Panc1 (cell line): ENCODE data around the gene PTGIS. TPM values are rescaled to one million over a fixed set of nuclear protein-coding genes. Genes with fewer than 3 reads are reported as not detected.

Experiments
- ATAC-seq: fragments of 200-7000 bp; cut with Tn5 transposase; 2 replicates; pipeline ENCODE4 v1.9.1; 2020; ENCODE audit warnings: mild to moderate bottlenecking, moderate library complexity
- BruUV-seq: library from RNA; stranded (reverse); fragments of 400-500 nt; replicated peaks from 2 replicates; lab custom pipeline; 2021; lab: Mats Ljungman, UMichigan
- CTCF ChIA-PET: fragments of 300-600 bp; sonication (Branson Sonifier 250); formaldehyde crosslinking; loops from one replicate; lab custom pipeline; 2022; ENCODE audit warnings: antibody characterized with exemption; lab: Charles Lee
- POLR2A ChIA-PET: fragments of 300-600 bp; sonication (Branson Sonifier 250); formaldehyde crosslinking; loops from one replicate; lab custom pipeline; 2022; ENCODE audit warnings: antibody characterized with exemption; lab: Charles Lee
- DNase-seq: peaks from one replicate; pipeline ENCODE4 v3.0.0-alpha.2; 2010; ENCODE audit warnings: low read depth, low spot score
- H3K27ac ChIP-seq: 2 replicates; pipeline ENCODE4 v1.5.1; 2011; ENCODE audit warnings: mild to moderate bottlenecking, low read length, inconsistent platforms
- H3K27me3 ChIP-seq: fragments of 200-500 bp; sonication (Bioruptor generic); 2 replicates; pipeline ENCODE4 v1.6.0; 2014; ENCODE audit warnings: low read length, inconsistent platforms; ENCODE audit not compliant: control insufficient read depth, insufficient read depth
- H3K36me3 ChIP-seq: fragments of 200-500 bp; sonication (Bioruptor generic); 2 replicates; pipeline ENCODE4 v1.5.1; 2014; ENCODE audit warnings: inconsistent platforms, mild to moderate bottlenecking, low read length, moderate library complexity; ENCODE audit not compliant: control insufficient read depth, insufficient read depth
- H3K4me1 ChIP-seq: 2 replicates; pipeline ENCODE4 v1.5.1; 2011; ENCODE audit warnings: inconsistent platforms, mild to moderate bottlenecking, low read length, moderate library complexity; ENCODE audit not compliant: control insufficient read depth, insufficient read depth
- H3K4me3 ChIP-seq, 2 experiments: 2 replicates each; pipeline ENCODE4 v1.5.1; 2011 to 2012; ENCODE audit warnings: low read depth in 2 of 2, low read length in 2 of 2, mild to moderate bottlenecking in 2 of 2, inconsistent platforms in 1 of 2, moderate library complexity in 1 of 2
- H3K9me3 ChIP-seq: fragments of 200-500 bp; sonication (Bioruptor generic); 2 replicates; pipeline ENCODE4 v1.5.1; 2014; ENCODE audit warnings: low read depth, mild to moderate bottlenecking, inconsistent platforms, low read length, moderate library complexity; ENCODE audit not compliant: control insufficient read depth, insufficient read depth
- CTCF ChIP-seq: fragments of 450-650 bp; IDR thresholded peaks from 2 replicates; pipeline ENCODE4 v1.5.1; 2017; ENCODE audit warnings: mild to moderate bottlenecking
- POLR2AphosphoS5 ChIP-seq: IDR thresholded peaks from 2 replicates; pipeline ENCODE4 v1.6.1; 2012; ENCODE audit warnings: mild to moderate bottlenecking, low read depth, low read length, moderate library complexity
- REST ChIP-seq, 2 experiments: IDR thresholded peaks; 2 replicates each; pipeline ENCODE4 v1.6.1; 2011 to 2012; ENCODE audit warnings: low read depth in 2 of 2, control low read depth in 1 of 2, low read length in 1 of 2, mild to moderate bottlenecking in 1 of 2, moderate library complexity in 1 of 2; ENCODE audit not compliant: insufficient read depth in 1 of 2
- SIN3A ChIP-seq: IDR thresholded peaks from 2 replicates; pipeline ENCODE4 v1.6.1; 2012; ENCODE audit warnings: low read depth, mild to moderate bottlenecking, low read length, moderate library complexity, borderline replicate concordance; ENCODE audit not compliant: insufficient read depth
- TCF7L2 ChIP-seq: IDR thresholded peaks from 2 replicates; pipeline ENCODE4 v1.6.1; 2011; ENCODE audit warnings: mild to moderate bottlenecking, low read depth, low read length, inconsistent platforms
- in situ Hi-C: cut with HindIII; loops from 2 replicates; pipeline ENCODE4 v1.10.0; 2016; ENCODE audit warnings: low sequenced_read_pairs, low pct_unique_long_range_greater_than_20kb
- intact Hi-C: fragments of 100-400 bp; cut with micrococcal nuclease; formaldehyde crosslinking; loops from one replicate; pipeline ENCODE4 v1.10.0; 2022; ENCODE audit not compliant: unreplicated experiment
- total RNA-seq: library from RNA; stranded (reverse); gene quantifications from one replicate; pipeline ENCODE4 v1.2.1, GENCODE V29; 2021; ENCODE audit not compliant: unreplicated experiment

PTGIS gene
- total RNA-seq, 1 experiment from 2014 or later: 4.4 TPM

- BruUV-seq: no TSS peak
- TF ChIP-seq POLR2AphosphoS5: no peak
- TF ChIP-seq TCF7L2: no peak
- TF ChIP-seq CTCF: no peak
- no peak for TF ChIP-seq REST (IDR thresholded peaks at IDR 0.05; ENCODE audit: insufficient read depth in 1 of 2, low read depth in 2 of 2, low read length in 1 of 2)
- no peak for TF ChIP-seq SIN3A
- DNase-seq (no peak), ATAC-seq (no peak)
- Histone ChIP-seq H3K9me3 (no peaks in the 10 kb centered on the region), H3K4me1 (peaks cover 18% of the 10 kb centered on the region), H3K27ac (no peak overlapping the region), H3K27me3 (peaks cover 3% of the 10 kb centered on the region; the same call in 1 of the 2 replicates), H3K36me3 (no peaks in the 10 kb centered on the region), H3K4me3 (no peak overlapping the region)
- CTCF ChIA-PET: no interaction called here
- intact Hi-C loops: no loop called here
- in situ Hi-C loops: no loop called here
- POLR2A ChIA-PET: no interaction called here
These were observed 8.4 kb downstream of the PTGIS start for GRCh38 chr20:49559411-49560081.

DNA sequence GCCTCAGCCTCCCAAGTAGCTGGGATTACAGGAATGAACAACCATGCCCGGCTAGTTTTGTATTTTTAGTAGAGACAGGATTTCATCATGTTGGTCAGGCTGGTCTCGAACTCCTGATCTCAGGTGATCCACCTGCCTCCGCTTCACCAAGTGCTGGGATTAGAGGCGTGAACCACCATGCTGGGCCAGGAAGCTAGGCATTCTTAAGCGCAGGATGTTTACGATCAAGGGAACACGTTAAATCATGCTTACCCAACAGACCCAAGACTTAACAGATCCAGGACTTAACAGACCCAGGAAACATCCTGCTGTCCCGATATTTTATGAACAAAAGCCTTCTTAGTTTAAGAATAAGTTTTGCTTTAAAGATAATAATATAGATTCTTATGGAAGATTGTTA lies 9.1 kb downstream of the PTGIS start:
- in situ Hi-C loops: no loop called here
- Histone ChIP-seq H3K27me3 (peaks cover 3% of the 10 kb centered on the region; the same call in 1 of the 2 replicates), H3K27ac (no peak overlapping the region), H3K9me3 (no peaks in the 10 kb centered on the region), H3K36me3 (no peaks in the 10 kb centered on the region), H3K4me1 (peaks cover 18% of the 10 kb centered on the region), H3K4me3 (no peak overlapping the region)
- DNase-seq: no peak
- ChIA-PET CTCF (no interaction called here), POLR2A (no interaction called here)
- ATAC-seq: no peak
- BruUV-seq: no TSS peak
- intact Hi-C loops: no loop called here
- no peak for TF ChIP-seq TCF7L2

GRCh38 chr20:49557449-49557848 lies 10.5 kb downstream of the PTGIS start:
- H3K27ac ChIP-seq: no peak overlapping the region; the same call in 1 of the 2 replicates
- H3K4me3 ChIP-seq: no peak overlapping the region
- intact Hi-C loops (no loop called here), in situ Hi-C loops (no loop called here)
- H3K9me3 ChIP-seq: no peaks in the 10 kb centered on the region
- CTCF ChIA-PET: interaction anchor here (0.7 kb wide), 1 partner anchor 374 kb away, joined by 4 read pairs; no protein-coding TSS in a partner anchor
- H3K4me1 ChIP-seq: peaks cover 11% of the 10 kb centered on the region
- H3K27me3 ChIP-seq: peaks cover 3% of the 10 kb centered on the region; the same call in 1 of the 2 replicates
- DNase-seq (no peak), ATAC-seq (no peak)
- TF ChIP-seq CTCF (no peak), POLR2AphosphoS5 (no peak), SIN3A (no peak), TCF7L2 (no peak), REST (IDR thresholded peaks at IDR 0.05; ENCODE audit: insufficient read depth in 1 of 2, low read depth in 2 of 2, low read length in 1 of 2) (no peak)
- POLR2A ChIA-PET: interaction anchor here (0.6 to 0.7 kb wide), 2 partner anchors 32 to 73 kb away, joined by 4 to 5 read pairs; no protein-coding TSS in a partner anchor
- no peaks in the 10 kb centered on the region for H3K36me3 ChIP-seq
- no TSS peak for BruUV-seq
